Astrocyte (in vitro differentiated cells and primary cell): Measurements from ENCODE around the gene GYPC. TPM values are rescaled to one million over a fixed set of nuclear protein-coding genes. Genes with fewer than 3 reads are reported as not detected.

Experiments
- DNase-seq: peaks from one replicate; pipeline ENCODE4 v3.0.0-alpha.2; 2010; ENCODE audit warnings: low read depth
- FAIRE-seq: peaks from 2 replicates; lab custom pipeline; 2011; peaks lifted over from hg19 to GRCh38; lab: Jason Lieb, UNC
- H2AFZ ChIP-seq: 2 replicates; pipeline ENCODE4 v1.6.0; 2012; ENCODE audit warnings: low read depth, low read length, inconsistent platforms
- H3K27ac ChIP-seq: 2 replicates; pipeline ENCODE4 v1.5.1; 2011; ENCODE audit warnings: low read depth, low read length, inconsistent platforms
- H3K27me3 ChIP-seq: 2 replicates; pipeline ENCODE4 v1.6.0; 2011; ENCODE audit warnings: low read length, inconsistent platforms; ENCODE audit not compliant: insufficient read depth
- H3K36me3 ChIP-seq: 2 replicates; pipeline ENCODE4 v1.5.1; 2011; ENCODE audit warnings: low read length, inconsistent platforms; ENCODE audit not compliant: insufficient read depth
- H3K4me1 ChIP-seq: 2 replicates; pipeline ENCODE4 v1.5.1; 2011; ENCODE audit warnings: low read length, inconsistent platforms; ENCODE audit not compliant: insufficient read depth
- H3K4me2 ChIP-seq: 2 replicates; pipeline ENCODE4 v1.6.0; 2012; ENCODE audit warnings: low read length, inconsistent platforms
- H3K4me3 ChIP-seq: 2 replicates; pipeline ENCODE4 v1.5.1; 2011; ENCODE audit warnings: low read depth, mild to moderate bottlenecking, low read length, inconsistent platforms; ENCODE audit not compliant: insufficient read depth
- H3K79me2 ChIP-seq: 2 replicates; pipeline ENCODE4 v1.6.0; 2012; ENCODE audit warnings: mild to moderate bottlenecking, low read length, inconsistent platforms; ENCODE audit not compliant: insufficient read depth
- H3K9ac ChIP-seq: 2 replicates; pipeline ENCODE4 v1.6.0; 2012; ENCODE audit warnings: mild to moderate bottlenecking, low read length, inconsistent platforms
- H3K9me3 ChIP-seq: 2 replicates; pipeline ENCODE4 v1.5.1; 2012; ENCODE audit warnings: low read depth, mild to moderate bottlenecking, low read length, inconsistent platforms; ENCODE audit not compliant: insufficient read depth
- H4K20me1 ChIP-seq: 2 replicates; pipeline ENCODE4 v1.6.0; 2012; ENCODE audit warnings: low read length, inconsistent platforms; ENCODE audit not compliant: insufficient read depth
- H3K27ac Mint-ChIP-seq: one replicate; pipeline ENCODE4 v1.8.0; 2021; ENCODE audit warnings: mild to moderate bottlenecking, mixed read lengths; ENCODE audit not compliant: unreplicated experiment
- H3K27me3 Mint-ChIP-seq: one replicate; pipeline ENCODE4 v1.8.0; 2021; ENCODE audit warnings: low read depth, mixed read lengths; ENCODE audit not compliant: unreplicated experiment
- H3K36me3 Mint-ChIP-seq: one replicate; pipeline ENCODE4 v1.8.0; 2021; ENCODE audit warnings: low read depth, mixed read lengths; ENCODE audit not compliant: unreplicated experiment
- H3K4me1 Mint-ChIP-seq: one replicate; pipeline ENCODE4 v1.8.0; 2021; ENCODE audit warnings: low read depth, mixed read lengths; ENCODE audit not compliant: unreplicated experiment
- H3K4me3 Mint-ChIP-seq: one replicate; pipeline ENCODE4 v1.8.0; 2021; ENCODE audit warnings: mild to moderate bottlenecking, moderate library complexity, mixed read lengths; ENCODE audit not compliant: unreplicated experiment
- H3K9me3 Mint-ChIP-seq: one replicate; pipeline ENCODE4 v1.8.0; 2021; ENCODE audit warnings: mild to moderate bottlenecking, mixed read lengths; ENCODE audit not compliant: unreplicated experiment
- EZH2 ChIP-seq: IDR thresholded peaks from 2 replicates; pipeline ENCODE4 v1.6.1; 2012; ENCODE audit warnings: mild to moderate bottlenecking, low read length, inconsistent platforms; ENCODE audit not compliant: insufficient read depth
- total RNA-seq: library from RNA; stranded (reverse); gene quantifications from 2 replicates; pipeline ENCODE4 v1.2.1, GENCODE V29; 2021
- TF ChIP-seq, protein P1 (sequence below): IDR thresholded peaks from 2 replicates; pipeline ENCODE4 v1.5.1; 2011; ENCODE audit warnings: low read depth, mild to moderate bottlenecking, inconsistent platforms, low read length, moderate library complexity; ENCODE audit not compliant: insufficient read depth

Gene GYPC
- total RNA-seq, 1 donor from 2014 or later, result 29.3 TPM

GRCh38 chr2:126699716-126700581 lies 44.0 kb downstream of the GYPC start:
- Histone ChIP-seq H3K4me3 (no peak overlapping the region), H3K4me1 (no peaks in the 10 kb centered on the region), H3K27ac (no peak overlapping the region), H3K79me2 (no peaks in the 10 kb centered on the region), H3K9me3 (no peaks in the 10 kb centered on the region), H3K4me2 (no peak overlapping the region), H4K20me1 (no peaks in the 10 kb centered on the region), H3K9ac (no peak overlapping the region), H3K36me3 (peaks cover 6% of the 10 kb centered on the region), H3K27me3 (no peaks in the 10 kb centered on the region), H2AFZ (no peak overlapping the region)
- Mint-ChIP-seq H3K27ac (no peak overlapping the region), H3K9me3 (peaks cover 9% of the 10 kb centered on the region), H3K4me1 (peaks cover 2% of the 10 kb centered on the region), H3K27me3 (no peaks in the 10 kb centered on the region), H3K4me3 (no peak overlapping the region), H3K36me3 (peaks cover 13% of the 10 kb centered on the region)
- TF ChIP-seq EZH2, result no peak
- TF ChIP-seq, protein P1, sequence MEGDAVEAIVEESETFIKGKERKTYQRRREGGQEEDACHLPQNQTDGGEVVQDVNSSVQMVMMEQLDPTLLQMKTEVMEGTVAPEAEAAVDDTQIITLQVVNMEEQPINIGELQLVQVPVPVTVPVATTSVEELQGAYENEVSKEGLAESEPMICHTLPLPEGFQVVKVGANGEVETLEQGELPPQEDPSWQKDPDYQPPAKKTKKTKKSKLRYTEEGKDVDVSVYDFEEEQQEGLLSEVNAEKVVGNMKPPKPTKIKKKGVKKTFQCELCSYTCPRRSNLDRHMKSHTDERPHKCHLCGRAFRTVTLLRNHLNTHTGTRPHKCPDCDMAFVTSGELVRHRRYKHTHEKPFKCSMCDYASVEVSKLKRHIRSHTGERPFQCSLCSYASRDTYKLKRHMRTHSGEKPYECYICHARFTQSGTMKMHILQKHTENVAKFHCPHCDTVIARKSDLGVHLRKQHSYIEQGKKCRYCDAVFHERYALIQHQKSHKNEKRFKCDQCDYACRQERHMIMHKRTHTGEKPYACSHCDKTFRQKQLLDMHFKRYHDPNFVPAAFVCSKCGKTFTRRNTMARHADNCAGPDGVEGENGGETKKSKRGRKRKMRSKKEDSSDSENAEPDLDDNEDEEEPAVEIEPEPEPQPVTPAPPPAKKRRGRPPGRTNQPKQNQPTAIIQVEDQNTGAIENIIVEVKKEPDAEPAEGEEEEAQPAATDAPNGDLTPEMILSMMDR, result no peak
- no peak for FAIRE-seq
- peak; percentile 9 for DNase-seq

GRCh38 chr2:126700677-126701076 lies 44.7 kb downstream of the GYPC start:
- TF ChIP-seq EZH2, result no peak
- TF ChIP-seq, protein P1, result no peak
- Histone ChIP-seq H4K20me1 (no peaks in the 10 kb centered on the region), H3K9me3 (no peaks in the 10 kb centered on the region), H3K4me3 (no peak overlapping the region), H3K4me1 (no peaks in the 10 kb centered on the region), H3K4me2 (no peak overlapping the region), H3K27me3 (no peaks in the 10 kb centered on the region), H3K79me2 (no peaks in the 10 kb centered on the region), H3K27ac (no peak overlapping the region), H2AFZ (no peak overlapping the region), H3K36me3 (peaks cover 6% of the 10 kb centered on the region), H3K9ac (no peak overlapping the region)
- peak; percentile 16 for DNase-seq
- H3K4me1 Mint-ChIP-seq, result peaks cover 2% of the 10 kb centered on the region
- no peak overlapping the region for H3K27ac Mint-ChIP-seq
- no peak for FAIRE-seq
- H3K36me3 Mint-ChIP-seq, result peaks cover 11% of the 10 kb centered on the region
- H3K9me3 Mint-ChIP-seq, result peaks cover 9% of the 10 kb centered on the region
- H3K27me3 Mint-ChIP-seq, result no peaks in the 10 kb centered on the region
- H3K4me3 Mint-ChIP-seq, result no peak overlapping the region

GRCh38 chr2:126703311-126703710 lies 47.4 kb downstream of the GYPC start:
- H3K9me3 ChIP-seq, result no peaks in the 10 kb centered on the region
- FAIRE-seq (no peak), DNase-seq (no peak)
- no peaks in the 10 kb centered on the region for H4K20me1 ChIP-seq
- no peak overlapping the region for H3K4me3 ChIP-seq
- H2AFZ ChIP-seq, result no peak overlapping the region
- Mint-ChIP-seq H3K27ac (no peak overlapping the region), H3K36me3 (no peaks in the 10 kb centered on the region), H3K27me3 (peaks cover 4% of the 10 kb centered on the region), H3K4me1 (peaks cover 2% of the 10 kb centered on the region), H3K4me3 (no peak overlapping the region), H3K9me3 (peaks cover 7% of the 10 kb centered on the region)
- H3K27me3 ChIP-seq, result no peaks in the 10 kb centered on the region
- no peaks in the 10 kb centered on the region for H3K4me1 ChIP-seq
- H3K9ac ChIP-seq, result no peak overlapping the region
- no peaks in the 10 kb centered on the region for H3K36me3 ChIP-seq
- H3K4me2 ChIP-seq, result no peak overlapping the region
- no peaks in the 10 kb centered on the region for H3K79me2 ChIP-seq
- TF ChIP-seq EZH2, result no peak
- TF ChIP-seq, protein P1, result no peak
- H3K27ac ChIP-seq, result no peak overlapping the region
